ENCODE data around the gene CTNNA2. TPM values are rescaled to one million over a fixed set of nuclear protein-coding genes. Genes with fewer than 3 reads are reported as not detected.

The CTNNA2 gene
- total and polyA plus RNA-seq, 2 of the 8 experiments (the other 6 are each of a cell fraction or from before 2014, with no cell fraction given), result 3.9 to 9.0 TPM

DNA sequence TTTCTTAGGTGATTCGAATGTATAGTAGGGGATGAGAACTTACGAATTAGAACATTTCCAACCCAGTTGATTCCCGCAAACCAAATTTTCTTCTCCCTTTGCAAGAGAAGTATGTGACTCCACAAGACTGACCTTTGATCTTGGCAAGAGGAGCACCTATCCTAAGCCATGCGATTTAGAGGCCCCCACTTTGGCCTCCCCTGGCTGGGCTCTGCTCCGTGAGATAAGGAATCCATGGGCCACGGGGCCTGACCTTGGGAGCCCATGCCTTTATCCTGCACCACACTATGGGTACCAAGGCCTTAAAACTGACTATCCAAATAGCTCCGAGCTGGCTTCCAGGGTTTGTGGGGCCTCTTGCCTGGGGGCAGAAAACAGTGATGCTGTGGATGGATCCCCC is 656.0 kb downstream of the CTNNA2 start:
- no peaks in the 10 kb centered on the region for H3K79me2 ChIP-seq (ENCODE audit: control insufficient read depth in 1 of 2, insufficient read depth in 2 of 2, low read length in 2 of 2)
- H3K36me3 ChIP-seq (ENCODE audit: control insufficient read depth in 2 of 4, insufficient read depth in 4 of 4, low read length in 3 of 4), result no peaks in the 10 kb centered on the region
- H2BK5ac ChIP-seq (ENCODE audit: low read depth, low read length), result no peak overlapping the region
- no peak overlapping the region for H3K56ac ChIP-seq (replicated peaks; ENCODE audit: insufficient read length, low read depth, low read length)
- H4K20me1 ChIP-seq (replicated peaks in 1 of 2; ENCODE audit: control insufficient read depth in 1 of 2, insufficient read depth in 2 of 2, low read length in 2 of 2), result no peaks in the 10 kb centered on the region
- no peak overlapping the region for H3K9ac ChIP-seq (replicated peaks in 1 of 4; ENCODE audit: extremely low read depth in 1 of 4, low read depth in 3 of 4, low read length in 3 of 4)
- H2BK120ac ChIP-seq (replicated peaks; ENCODE audit: low read depth, low read length), result no peak overlapping the region
- H3K9me3 ChIP-seq (ENCODE audit: insufficient read depth in 2 of 2, low read depth in 1 of 2, low read length in 1 of 2), result no peaks in the 10 kb centered on the region
- CTCF ChIA-PET (ENCODE audit: partially characterized antibody), result interaction anchor here (0.7 to 0.9 kb wide), 2 partner anchors 14 to 88 kb away, joined by 3 read pairs; no protein-coding TSS in a partner anchor
- H3K18ac ChIP-seq (ENCODE audit: extremely low read depth, low read length), result no peak overlapping the region
- no peak overlapping the region for H3K4me3 ChIP-seq (ENCODE audit: extremely low read depth in 1 of 4, insufficient read depth in 2 of 4, low read depth in 3 of 4, low read length in 4 of 4)
- no peak overlapping the region for H2BK15ac ChIP-seq (ENCODE audit: low read length)
- no peak overlapping the region for H2AFZ ChIP-seq (ENCODE audit: low read length)
- no peaks in the 10 kb centered on the region; the same call in 1 of the 2 replicates for H3K23me2 ChIP-seq (ENCODE audit: low read depth, low read length)
- no peak for FAIRE-seq
- H3K27me3 ChIP-seq (replicated peaks in 1 of 4; ENCODE audit: control insufficient read depth in 3 of 4, extremely low read depth in 1 of 4, insufficient read depth in 3 of 4, low read length in 3 of 4), result peaks cover 0 to 1% (median 0%) of the 10 kb centered on the region in 4 experiments; a peak in 1 of 7 replicates
- no peaks in the 10 kb centered on the region for H3K79me1 ChIP-seq (ENCODE audit: low read depth, low read length)
- no peak overlapping the region for H3K14ac ChIP-seq (ENCODE audit: insufficient read length)
- H2BK12ac ChIP-seq (ENCODE audit: low read depth, low read length), result no peak overlapping the region
- no peak overlapping the region for H2BK20ac ChIP-seq (ENCODE audit: low read length)
- WGBS, 2 experiments (ENCODE audit: extremely low coverage in 1 of 2, insufficient coverage in 1 of 2, insufficient read length in 1 of 2, insufficient replicate concordance in 2 of 2, low coverage in 1 of 2, low lambda C conversion rate in 2 of 2, missing lambda C conversion rate in 1 of 2), result 96% methylated on average over 7 of the region's 7 CpGs; no CpG with 5 or more reads in 1 of the 2 experiments
- no peak overlapping the region for H2AK5ac ChIP-seq (ENCODE audit: low read depth, low read length)
- H3K27ac ChIP-seq (ENCODE audit: low read depth, low read length), result no peak overlapping the region
- no peak overlapping the region for H4K8ac ChIP-seq (ENCODE audit: extremely low read depth, insufficient read depth, low read length)
- H3K23ac ChIP-seq (ENCODE audit: insufficient read length), result no peak overlapping the region
- H4K91ac ChIP-seq (replicated peaks; ENCODE audit: insufficient read length, low read length), result no peak overlapping the region
- no peaks in the 10 kb centered on the region for H3K4me1 ChIP-seq (replicated peaks in 1 of 4; ENCODE audit: control insufficient read depth in 3 of 4, insufficient read depth in 4 of 4, low read length in 3 of 4)
- no peak for DNase-seq (ENCODE audit: low read depth in 1 of 2, low spot score in 2 of 2)
- no peak overlapping the region for H3K4me2 ChIP-seq (ENCODE audit: insufficient read depth in 1 of 2, low read depth in 2 of 2, low read length in 2 of 2)
- POLR2A ChIA-PET (ENCODE audit: partially characterized antibody), result no interaction called here
- no peak overlapping the region for H4K5ac ChIP-seq (ENCODE audit: insufficient read length, low read depth, low read length)
- no peak overlapping the region for H3K4ac ChIP-seq (replicated peaks; ENCODE audit: insufficient read length, low read depth, low read length)
- TF ChIP-seq SIX5 (IDR thresholded peaks at IDR 0.05; ENCODE audit: low read depth, low read length) (no peak), KDM4A (IDR thresholded peaks at IDR 0.05; ENCODE audit: low read depth, low read length, severe bottlenecking) (no peak), SP1 (IDR thresholded peaks at IDR 0.05; ENCODE audit: low read depth, low read length) (no peak), TAF1 (IDR thresholded peaks at IDR 0.05; ENCODE audit: low read depth, low read length) (no peak), GTF2F1 (IDR thresholded peaks at IDR 0.05; ENCODE audit: borderline replicate concordance, low read depth, low read length) (no peak), TBP (IDR thresholded peaks at IDR 0.05; ENCODE audit: low read depth, low read length) (no peak), CBX8 (IDR thresholded peaks at IDR 0.05; ENCODE audit: borderline replicate concordance, low read depth, low read length) (no peak)

Data from H1 (cell line).